Activated CD4-positive, alpha-beta memory T cell treated with anti-CD3 and anti-CD28 coated beads, Interleukin-2, amount 10 ng/mL, durations not matched to agents 7 days and 5 days (primary cell): ENCODE results near the gene DLX4. TPM values are rescaled to one million over a fixed set of nuclear protein-coding genes. Genes with fewer than 3 reads are reported as not detected.

ENCODE experiments used
- CTCF ChIA-PET: fragments of 350-600 bp; sonication (Branson Sonifier 250); formaldehyde crosslinking; loops from one replicate; lab custom pipeline; 2021; ENCODE audit warnings: antibody characterized with exemption, inconsistent platforms; lab: Charles Lee
- POLR2A ChIA-PET: fragments of 350-600 bp; sonication (Branson Sonifier 250); formaldehyde crosslinking; loops from one replicate; lab custom pipeline; 2021; ENCODE audit warnings: antibody characterized with exemption; lab: Charles Lee
- DNase-seq: peaks from one replicate; pipeline ENCODE4 v3.0.0-alpha.2; 2020
- H3K27ac Mint-ChIP-seq: one replicate; pipeline ENCODE4 v1.8.0; 2021; ENCODE audit warnings: mild to moderate bottlenecking, mixed read lengths
- H3K27me3 Mint-ChIP-seq: one replicate; pipeline ENCODE4 v1.8.0; 2021; ENCODE audit warnings: mixed read lengths
- H3K36me3 Mint-ChIP-seq: one replicate; pipeline ENCODE4 v1.8.0; 2021; ENCODE audit warnings: low read depth, mixed read lengths
- H3K4me1 Mint-ChIP-seq: one replicate; pipeline ENCODE4 v1.8.0; 2021; ENCODE audit warnings: mixed read lengths
- H3K4me3 Mint-ChIP-seq: one replicate; pipeline ENCODE4 v1.8.0; 2021; ENCODE audit warnings: mild to moderate bottlenecking, mixed read lengths
- H3K9me3 Mint-ChIP-seq: one replicate; pipeline ENCODE4 v1.8.0; 2021; ENCODE audit warnings: mixed read lengths
- total RNA-seq, 2 experiments: library from RNA; stranded (reverse); gene quantifications; one replicate each; pipeline ENCODE4 v1.2.3, GENCODE V29; 2021

The DLX4 gene
- total RNA-seq, 2 experiments from 2014 or later: 0.28 TPM

- H3K4me3 Mint-ChIP-seq: no peak overlapping the region
- CTCF ChIA-PET: interaction anchor here (3.4 kb wide), 1 partner anchor 67 kb away, joined by 10 read pairs; no protein-coding TSS in a partner anchor
- no peaks in the 10 kb centered on the region for H3K36me3 Mint-ChIP-seq
- H3K27ac Mint-ChIP-seq: no peak overlapping the region
- H3K4me1 Mint-ChIP-seq: no peaks in the 10 kb centered on the region
- POLR2A ChIA-PET: interaction anchor here (1.4 kb wide), 1 partner anchor 74 kb away, joined by 4 read pairs; the partner anchor contains the start of gene PDK2
- H3K27me3 Mint-ChIP-seq: peaks cover 10% of the 10 kb centered on the region
- no peaks in the 10 kb centered on the region for H3K9me3 Mint-ChIP-seq
- no peak for DNase-seq
These were observed 52.0 kb downstream of the DLX4 start for GRCh38 chr17:50020841-50021599.

GRCh38 chr17:50021681-50022370 lies 52.8 kb downstream of the DLX4 start:
- H3K9me3 Mint-ChIP-seq: no peaks in the 10 kb centered on the region
- H3K4me1 Mint-ChIP-seq: peaks cover 4% of the 10 kb centered on the region
- ChIA-PET POLR2A (interaction anchor here (1.4 kb wide), 1 partner anchor 73 kb away, joined by 4 read pairs; the partner anchor contains the start of gene PDK2), CTCF (interaction anchor here (3.4 kb wide), 1 partner anchor 66 kb away, joined by 10 read pairs; no protein-coding TSS in a partner anchor)
- no peaks in the 10 kb centered on the region for H3K36me3 Mint-ChIP-seq
- peaks cover 10% of the 10 kb centered on the region for H3K27me3 Mint-ChIP-seq
- no peak overlapping the region for H3K27ac Mint-ChIP-seq
- no peak for DNase-seq
- H3K4me3 Mint-ChIP-seq: no peak overlapping the region

GRCh38 chr17:50022463-50023130 lies 53.6 kb downstream of the DLX4 start:
- Mint-ChIP-seq H3K36me3 (no peaks in the 10 kb centered on the region), H3K27ac (no peak overlapping the region), H3K4me3 (no peak overlapping the region), H3K9me3 (no peaks in the 10 kb centered on the region), H3K27me3 (peaks cover 12% of the 10 kb centered on the region), H3K4me1 (peaks cover 10% of the 10 kb centered on the region)
- CTCF ChIA-PET: interaction anchor here (3.4 kb wide), 1 partner anchor 65 kb away, joined by 10 read pairs; no protein-coding TSS in a partner anchor
- no peak for DNase-seq
- POLR2A ChIA-PET: no interaction called here

DNA sequence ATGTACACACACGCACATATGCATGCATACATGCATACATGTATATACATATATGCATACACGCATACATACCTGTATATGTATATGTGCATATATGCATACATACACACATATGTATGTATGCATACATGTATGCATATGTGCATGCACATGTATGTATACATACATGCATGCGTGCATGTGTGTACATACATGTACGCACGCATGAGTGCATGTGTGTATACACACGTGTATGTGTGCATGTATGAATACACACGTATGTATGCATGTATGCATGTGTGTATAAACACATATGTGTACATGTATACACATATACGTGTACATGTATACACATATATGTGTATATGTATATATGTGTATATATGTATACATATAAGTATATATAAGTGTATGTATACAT lies 54.5 kb downstream of the DLX4 start:
- Mint-ChIP-seq H3K4me1 (peaks cover 18% of the 10 kb centered on the region), H3K36me3 (no peaks in the 10 kb centered on the region), H3K27ac (no peak overlapping the region), H3K4me3 (no peak overlapping the region), H3K27me3 (peaks cover 18% of the 10 kb centered on the region), H3K9me3 (no peaks in the 10 kb centered on the region)
- CTCF ChIA-PET: no interaction called here
- no peak for DNase-seq
- POLR2A ChIA-PET: no interaction called here

Other genes with a start within 250 kb of the DLX4 start
- 10 to 100 TPM; 61.0 to 62.0 TPM for gene FAM117A, start 205.1 kb upstream of the DLX4 start, total RNA-seq
- 10 to 100 TPM; 79.8 to 80.2 TPM for gene KAT7, start 180.5 kb upstream of the DLX4 start, total RNA-seq
- not detected for gene TAC4, start 121.1 kb upstream of the DLX4 start, total RNA-seq
- not detected for gene DLX3, start 26.0 kb downstream of the DLX4 start, total RNA-seq
- gene ITGA3, start 86.9 kb downstream of the DLX4 start, total RNA-seq: 10 to 100 TPM; 12.5 to 13.4 TPM
- 10 to 100 TPM; 19.6 to 23.4 TPM for gene PDK2, start 126.2 kb downstream of the DLX4 start, total RNA-seq
- gene SAMD14, start 161.0 kb downstream of the DLX4 start, total RNA-seq: 1 to 10 TPM in 1 of 2 experiments, under 1 TPM in 1; 0.68 to 1.3 TPM
- 100 to 1,000 TPM; 136 to 137 TPM for gene PPP1R9B, start 181.5 kb downstream of the DLX4 start, total RNA-seq
- under 1 TPM in 1 of 2 experiments, not detected in 1; 0.30 TPM for gene SGCA, start 196.8 kb downstream of the DLX4 start, total RNA-seq
- gene COL1A1, start 232.4 kb downstream of the DLX4 start, total RNA-seq: under 1 TPM; 0.50 to 0.55 TPM